Neural cell (in vitro differentiated cells): Measurements from ENCODE around the gene SIX5. TPM values are rescaled to one million over a fixed set of nuclear protein-coding genes. Genes with fewer than 3 reads are reported as not detected.

Experiments
- H2AFZ ChIP-seq: fragments of 200-600, 300-800 bp; sonication (generic), shearing (Covaris generic); 2 replicates; pipeline ENCODE4 v1.6.0; 2014; ENCODE audit warnings: low read depth, mild to moderate bottlenecking, antibody characterized with exemption, low read length, moderate library complexity
- H3F3A ChIP-seq: fragments of 200-600 bp; shearing (Covaris generic); 2 replicates; pipeline ENCODE4 v1.6.1; 2016; ENCODE audit warnings: mild to moderate bottlenecking, moderate library complexity, mixed read lengths, antibody characterized with exemption, low read length; ENCODE audit not compliant: insufficient read depth, poor library complexity, severe bottlenecking
- H3K27ac ChIP-seq: fragments of 200-600, 300-800 bp; sonication (generic), shearing (Covaris generic); 2 replicates; pipeline ENCODE4 v1.5.1; 2014; ENCODE audit warnings: mild to moderate bottlenecking, low read length, moderate library complexity
- H3K27me3 ChIP-seq: fragments of 300-800, 200-600 bp; sonication (generic), shearing (Covaris generic); 2 replicates; pipeline ENCODE4 v1.6.0; 2014; ENCODE audit warnings: mild to moderate bottlenecking, low read depth, low read length, moderate library complexity; ENCODE audit not compliant: insufficient read depth
- H3K36me3 ChIP-seq: fragments of 300-800, 200-600 bp; sonication (generic), shearing (Covaris generic); 2 replicates; pipeline ENCODE4 v1.5.1; 2014; ENCODE audit warnings: mild to moderate bottlenecking, antibody characterized with exemption, low read length, moderate library complexity; ENCODE audit not compliant: insufficient read depth
- H3K4me2 ChIP-seq: fragments of 300-800, 200-600 bp; sonication (generic), shearing (Covaris generic); 2 replicates; pipeline ENCODE4 v1.6.0; 2014; ENCODE audit warnings: mild to moderate bottlenecking, low read length
- H3K4me3 ChIP-seq: fragments of 300-800, 200-600 bp; sonication (generic), shearing (Covaris generic); 2 replicates; pipeline ENCODE4 v1.5.1; 2014; ENCODE audit warnings: mild to moderate bottlenecking, low read length, moderate library complexity
- H3K79me2 ChIP-seq: fragments of 200-600 bp; shearing (Covaris generic); replicated peaks from 2 replicates; pipeline ENCODE4 v1.6.0; 2014; ENCODE audit warnings: mild to moderate bottlenecking, low read length, moderate library complexity; ENCODE audit not compliant: insufficient read depth
- H3K9ac ChIP-seq: fragments of 300-800, 200-600 bp; sonication (generic), shearing (Covaris generic); 2 replicates; pipeline ENCODE4 v1.6.1; 2016; ENCODE audit warnings: mild to moderate bottlenecking, low read length, mixed read lengths
- H3K9me2 ChIP-seq: fragments of 200-600 bp; shearing (Covaris generic); 2 replicates; pipeline ENCODE4 v1.6.1; 2016; ENCODE audit warnings: mild to moderate bottlenecking, low read length, mixed read lengths; ENCODE audit not compliant: insufficient read depth
- H3K9me3 ChIP-seq: fragments of 200-600, 300-800 bp; sonication (generic), shearing (Covaris generic); 2 replicates; pipeline ENCODE4 v1.6.1; 2016; ENCODE audit warnings: mild to moderate bottlenecking, mixed run types, low read length, moderate library complexity, mixed read lengths
- H4K20me1 ChIP-seq: fragments of 200-600 bp; shearing (Covaris generic); 2 replicates; pipeline ENCODE4 v1.6.1; 2016; ENCODE audit warnings: mild to moderate bottlenecking, mixed run types; ENCODE audit not compliant: insufficient read depth
- CTCF ChIP-seq: fragments of 450-650 bp; IDR thresholded peaks from 2 replicates; pipeline ENCODE4 v1.5.1; 2014; ENCODE audit warnings: antibody characterized with exemption, mild to moderate bottlenecking, moderate library complexity; ENCODE audit not compliant: poor library complexity, severe bottlenecking
- EP300 ChIP-seq: fragments of 450-650 bp; conservative IDR thresholded peaks from 2 replicates; pipeline ENCODE4 v1.6.1; 2014; ENCODE audit warnings: antibody characterized with exemption, mild to moderate bottlenecking, moderate library complexity; ENCODE audit not compliant: poor library complexity, severe bottlenecking
- EZH2 ChIP-seq: fragments of 200-600, 300-800 bp; shearing (Covaris generic), sonication (generic); IDR thresholded peaks from 2 replicates; pipeline ENCODE4 v1.6.1; 2014; ENCODE audit warnings: antibody characterized with exemption, low read length, borderline replicate concordance, mild to moderate bottlenecking; ENCODE audit not compliant: insufficient read depth, poor library complexity, severe bottlenecking
- MXI1 ChIP-seq: fragments of 450-650 bp; conservative IDR thresholded peaks from 2 replicates; pipeline ENCODE4 v1.6.1; 2014; ENCODE audit warnings: antibody characterized with exemption, mild to moderate bottlenecking; ENCODE audit not compliant: poor library complexity, severe bottlenecking
- POLR2AphosphoS5 ChIP-seq: IDR thresholded peaks from 2 replicates; pipeline ENCODE4 v1.6.1; 2012
- RAD21 ChIP-seq: fragments of 450-650 bp; conservative IDR thresholded peaks from 2 replicates; pipeline ENCODE4 v1.6.1; 2014; ENCODE audit warnings: antibody characterized with exemption, mild to moderate bottlenecking, moderate library complexity
- REST ChIP-seq: IDR thresholded peaks from 2 replicates; pipeline ENCODE4 v1.6.1; 2012; ENCODE audit warnings: borderline replicate concordance
- SMC3 ChIP-seq: fragments of 450-650 bp; conservative IDR thresholded peaks from 2 replicates; pipeline ENCODE4 v1.6.1; 2014; ENCODE audit warnings: antibody characterized with exemption, mild to moderate bottlenecking, moderate library complexity; ENCODE audit not compliant: poor library complexity
- TAF1 ChIP-seq: IDR thresholded peaks from 2 replicates; pipeline ENCODE4 v1.6.1; 2012; ENCODE audit warnings: low read depth
- polyA plus RNA-seq: library from polyadenylated mRNA; depleted of rRNA; stranded (reverse); fragments of >200 nt; gene quantifications from 2 replicates; pipeline ENCODE4 v1.2.3, GENCODE V29; 2014

The SIX5 gene
- polyA plus RNA-seq, 1 donor from 2014 or later: not detected

GRCh38 chr19:45764475-45764874 is 4.6 kb downstream of the SIX5 start:
- peak overlapping the region; percentile 2 for H3K4me3 ChIP-seq
- no peak overlapping the region for H2AFZ ChIP-seq
- no peaks in the 10 kb centered on the region for H3K9me2 ChIP-seq
- no peaks in the 10 kb centered on the region for H4K20me1 ChIP-seq
- H3K4me2 ChIP-seq: no peak overlapping the region
- H3K27ac ChIP-seq: no peak overlapping the region
- peak overlapping the region; percentile 30 for H3K9ac ChIP-seq
- H3F3A ChIP-seq: no peaks in the 10 kb centered on the region
- no peak for TF ChIP-seq SMC3
- no peak for TF ChIP-seq TAF1
- TF ChIP-seq RAD21: no peak
- no peak for TF ChIP-seq POLR2AphosphoS5
- H3K79me2 ChIP-seq: no peaks in the 10 kb centered on the region
- H3K9me3 ChIP-seq: no peaks in the 10 kb centered on the region
- peaks cover 22% of the 10 kb centered on the region for H3K27me3 ChIP-seq
- H3K36me3 ChIP-seq: no peaks in the 10 kb centered on the region

GRCh38 chr19:45763691-45764294 is 5.3 kb downstream of the SIX5 start:
- Histone ChIP-seq H3K36me3 (no peaks in the 10 kb centered on the region), H4K20me1 (no peaks in the 10 kb centered on the region), H3K9me3 (no peaks in the 10 kb centered on the region), H3K79me2 (no peaks in the 10 kb centered on the region), H3K27ac (no peak overlapping the region), H3K9me2 (no peaks in the 10 kb centered on the region), H3K9ac (no peak overlapping the region), H2AFZ (no peak overlapping the region), H3K27me3 (peaks cover 18% of the 10 kb centered on the region), H3F3A (no peaks in the 10 kb centered on the region), H3K4me3 (no peak overlapping the region), H3K4me2 (no peak overlapping the region)
- TF ChIP-seq CTCF (no peak), POLR2AphosphoS5 (no peak), MXI1 (no peak), EP300 (no peak), REST (no peak), RAD21 (no peak), TAF1 (no peak), SMC3 (no peak), EZH2 (no peak)
